ENCODE data around the gene ZBTB5.
"Not testable (repeated sequence)": the region's sequence is repeated elsewhere in the genome, so short reads cannot be mapped to it uniquely, and the experiment has no call there.

ZBTB5 gene, protein sequence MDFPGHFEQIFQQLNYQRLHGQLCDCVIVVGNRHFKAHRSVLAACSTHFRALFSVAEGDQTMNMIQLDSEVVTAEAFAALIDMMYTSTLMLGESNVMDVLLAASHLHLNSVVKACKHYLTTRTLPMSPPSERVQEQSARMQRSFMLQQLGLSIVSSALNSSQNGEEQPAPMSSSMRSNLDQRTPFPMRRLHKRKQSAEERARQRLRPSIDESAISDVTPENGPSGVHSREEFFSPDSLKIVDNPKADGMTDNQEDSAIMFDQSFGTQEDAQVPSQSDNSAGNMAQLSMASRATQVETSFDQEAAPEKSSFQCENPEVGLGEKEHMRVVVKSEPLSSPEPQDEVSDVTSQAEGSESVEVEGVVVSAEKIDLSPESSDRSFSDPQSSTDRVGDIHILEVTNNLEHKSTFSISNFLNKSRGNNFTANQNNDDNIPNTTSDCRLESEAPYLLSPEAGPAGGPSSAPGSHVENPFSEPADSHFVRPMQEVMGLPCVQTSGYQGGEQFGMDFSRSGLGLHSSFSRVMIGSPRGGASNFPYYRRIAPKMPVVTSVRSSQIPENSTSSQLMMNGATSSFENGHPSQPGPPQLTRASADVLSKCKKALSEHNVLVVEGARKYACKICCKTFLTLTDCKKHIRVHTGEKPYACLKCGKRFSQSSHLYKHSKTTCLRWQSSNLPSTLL

DNA sequence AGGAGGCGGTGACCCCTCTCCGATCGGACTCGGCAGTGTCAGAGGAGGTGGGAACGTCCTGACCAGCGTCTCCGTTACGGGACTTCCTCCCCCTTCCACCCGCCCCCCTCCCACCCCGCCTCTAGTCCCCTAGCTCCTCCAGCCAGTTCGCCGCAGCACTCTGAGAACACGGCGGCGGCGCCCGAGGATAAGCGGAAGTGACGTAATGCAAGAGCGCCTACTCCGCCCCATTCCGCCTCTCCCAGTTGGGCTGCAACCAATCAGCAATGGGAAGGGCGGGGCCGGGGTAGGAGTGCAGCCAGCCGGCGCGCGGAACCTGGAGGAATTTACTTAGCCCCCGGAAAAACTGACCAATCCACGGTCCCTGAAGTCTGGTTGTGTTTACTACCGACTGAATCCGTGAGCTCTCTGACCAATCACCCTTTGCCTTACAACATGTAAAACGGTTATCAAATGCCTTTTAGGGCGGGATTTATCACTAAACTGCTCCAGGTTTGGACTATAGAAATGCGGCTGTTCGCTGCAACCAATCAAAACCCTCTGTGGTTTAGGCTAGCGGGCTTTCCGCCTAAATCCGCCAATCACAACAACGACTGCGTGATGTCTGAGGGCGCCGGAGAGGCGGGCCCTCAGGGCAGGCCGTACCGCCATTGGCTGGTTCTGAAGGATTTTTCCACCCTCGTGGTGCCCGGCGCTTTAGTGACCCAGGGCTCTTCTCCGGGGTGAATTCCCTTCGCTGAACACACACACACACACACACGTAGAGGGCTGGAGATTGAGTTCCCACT, at the start of gene ZBTB5:
TSS of gene ZBTB5 (minus strand) at position 202 of the 788 bp plus-strand sequence. CDS start 22,899 bp downstream, outside the sequence.
- DNase-seq (ENCODE audit: low spot score): peak; percentile 95

DNA sequence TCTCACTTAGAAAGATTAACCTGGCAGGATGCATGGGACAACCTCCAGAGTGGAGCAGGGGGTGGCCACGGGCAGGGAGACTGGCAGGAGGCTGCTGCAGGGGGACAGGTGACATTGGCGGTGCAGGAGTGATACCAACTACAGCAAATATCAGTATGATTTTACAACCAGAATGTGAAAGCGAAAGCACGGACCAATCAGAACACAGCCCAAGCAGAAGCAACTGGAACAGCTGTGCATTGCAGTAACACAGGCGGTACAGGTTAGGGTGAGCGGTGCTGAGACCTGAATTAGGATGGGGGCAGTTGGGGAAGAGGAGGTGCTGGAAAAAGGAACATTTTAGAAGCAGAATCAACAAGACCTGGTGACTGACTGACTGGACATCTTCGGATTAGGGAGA, 49.7 kb upstream of the ZBTB5 start:
- no peak for DNase-seq (ENCODE audit: low spot score)

DNA sequence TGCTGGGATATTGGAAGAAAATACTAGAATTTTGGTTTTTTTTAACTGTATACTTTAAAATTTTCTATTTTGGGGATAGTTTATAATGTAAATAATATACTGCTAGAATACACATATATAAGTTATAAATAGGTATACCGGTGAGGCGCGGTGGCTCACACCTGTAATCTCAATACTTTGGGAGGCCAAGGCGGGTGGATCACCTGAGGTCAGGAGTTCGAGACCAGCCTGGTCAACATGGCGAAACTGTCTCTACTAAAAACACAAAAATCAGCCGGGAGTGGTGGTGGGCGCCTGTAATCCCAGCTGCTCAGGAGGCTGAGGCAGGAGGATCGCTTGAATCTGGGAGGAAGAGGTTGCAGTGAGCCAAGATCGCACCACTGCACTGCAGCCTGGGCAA, 49.2 kb upstream of the ZBTB5 start:
- not testable (repeated sequence) for DNase-seq (ENCODE audit: low spot score)

DNA sequence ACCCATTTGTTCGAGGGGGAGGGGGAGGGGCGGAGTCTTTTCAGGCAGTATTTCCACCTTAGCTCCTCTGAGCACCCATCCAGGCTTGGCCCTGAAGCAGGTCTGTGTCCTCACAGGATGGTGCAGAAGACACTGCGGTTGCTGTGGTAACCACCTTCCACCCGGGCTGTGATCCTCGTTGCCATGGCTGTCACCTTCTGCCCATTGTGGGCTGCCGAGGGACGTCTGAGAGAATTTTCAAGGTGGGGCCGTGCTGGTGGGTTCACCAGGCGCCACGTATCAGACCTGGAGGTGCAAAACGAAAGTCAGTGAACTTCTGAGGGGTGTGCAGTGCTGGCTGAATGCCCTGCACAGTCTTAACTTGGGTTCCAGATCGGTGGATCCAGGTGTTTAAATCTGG, 47.2 kb upstream of the ZBTB5 start:
- DNase-seq (ENCODE audit: low spot score): no peak

DNA sequence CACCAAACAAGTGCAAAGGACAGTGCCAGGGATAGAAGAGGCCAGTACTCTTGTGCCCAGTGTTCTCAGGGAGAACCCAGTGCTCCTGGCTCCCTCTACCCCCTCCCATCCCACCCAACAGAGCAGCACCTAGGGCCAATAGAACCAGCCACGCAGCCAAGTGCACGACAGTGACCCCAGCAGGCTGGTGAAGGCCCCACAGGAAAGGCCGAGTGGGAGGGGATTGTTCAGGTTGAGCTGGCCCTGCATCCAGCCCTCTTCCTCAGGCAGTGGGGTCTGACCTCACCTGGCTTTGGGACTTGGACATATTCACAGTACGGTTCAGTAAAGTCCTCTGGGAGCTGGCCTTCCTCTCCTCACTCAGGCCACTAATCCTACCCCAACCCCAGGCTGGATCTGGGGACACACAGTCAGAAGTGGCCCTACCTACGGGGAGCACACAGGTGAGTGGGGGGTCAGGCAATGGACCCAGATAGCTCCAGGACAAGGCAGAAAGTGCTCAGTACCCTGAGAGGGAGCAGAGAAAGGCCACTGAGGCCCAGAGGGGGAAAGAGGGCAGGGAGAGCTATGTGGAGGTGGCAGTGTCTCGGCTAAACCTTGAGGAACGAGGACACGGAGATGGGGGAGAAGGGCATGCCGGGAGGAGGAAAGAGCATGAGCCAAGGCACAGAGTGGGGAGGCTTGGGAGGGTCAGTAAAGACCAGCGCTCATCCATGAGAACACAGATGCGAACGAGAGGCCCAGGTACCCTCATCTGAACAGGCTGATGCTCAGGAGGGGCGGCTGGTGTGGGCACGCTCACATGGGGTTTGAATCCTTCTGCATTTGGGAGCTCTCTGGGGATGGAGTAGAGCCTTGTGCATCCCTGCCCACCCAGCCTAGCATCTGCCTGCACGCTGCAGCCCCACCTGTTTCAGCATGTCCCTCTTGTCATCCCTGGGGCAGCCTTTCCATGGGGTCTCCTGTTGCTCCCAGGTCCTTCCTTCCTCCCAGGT, 46.1 kb upstream of the ZBTB5 start:
- DNase-seq (ENCODE audit: low spot score): peak; percentile 68

DNA sequence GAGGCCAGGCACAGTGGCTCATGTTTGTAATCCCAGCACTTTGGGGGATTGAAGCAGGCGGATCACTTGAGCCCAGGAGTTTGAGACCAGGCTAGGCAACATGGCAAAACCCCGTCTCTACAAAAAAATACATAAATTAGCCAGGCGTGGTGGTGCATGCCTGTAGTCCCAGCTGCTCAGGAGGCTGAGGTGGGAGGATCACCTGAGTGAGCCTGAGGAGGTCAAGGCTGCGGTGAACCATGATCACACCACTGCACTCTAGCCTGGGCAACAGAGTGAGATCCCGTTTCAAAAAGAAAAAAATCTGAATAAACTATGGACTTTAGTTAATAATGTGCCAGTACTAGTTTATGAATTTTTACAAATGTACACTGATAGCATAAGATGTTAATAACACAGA, 44.8 kb upstream of the ZBTB5 start:
- not testable (repeated sequence) for DNase-seq (ENCODE audit: low spot score)

DNA sequence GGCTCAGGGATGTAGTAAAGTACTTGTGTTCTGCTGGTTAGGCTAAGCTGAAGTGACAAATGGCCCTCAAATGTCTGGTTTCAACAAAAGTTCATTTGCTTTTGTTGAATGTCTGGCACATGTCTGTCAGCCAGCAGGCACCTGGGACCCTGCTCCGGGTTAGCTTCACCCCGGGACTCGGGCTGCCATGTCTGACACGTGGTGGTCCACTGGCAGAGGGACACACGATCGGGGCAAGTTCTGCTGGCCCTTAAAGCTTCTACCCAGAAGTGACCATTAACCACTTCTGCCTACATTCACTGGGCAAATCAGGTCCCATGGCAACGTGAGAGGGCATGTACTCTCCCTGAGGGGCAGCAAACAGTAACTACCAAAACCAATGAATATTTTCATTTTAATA, 44.3 kb upstream of the ZBTB5 start:
- DNase-seq (ENCODE audit: low spot score): no peak

DNA sequence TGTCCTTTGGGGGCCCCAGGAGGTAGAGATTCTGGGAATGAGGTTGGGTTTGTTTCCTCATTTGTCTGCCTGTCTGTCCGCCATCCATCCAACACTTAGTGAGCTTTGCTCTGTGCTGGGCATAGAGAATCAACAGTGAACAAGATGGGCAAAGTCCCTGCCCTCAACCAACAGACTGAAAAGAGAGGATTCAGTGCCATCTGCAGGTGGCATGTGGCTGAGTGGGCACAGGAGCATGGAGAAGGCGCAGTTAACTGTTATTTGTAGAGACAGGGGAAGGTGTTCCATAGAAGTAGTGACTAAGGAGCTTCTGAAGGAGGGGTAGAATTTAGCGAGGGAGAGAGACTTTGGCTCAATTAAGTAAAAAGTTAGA, 43.6 kb upstream of the ZBTB5 start:
- DNase-seq (ENCODE audit: low spot score): no peak

DNA sequence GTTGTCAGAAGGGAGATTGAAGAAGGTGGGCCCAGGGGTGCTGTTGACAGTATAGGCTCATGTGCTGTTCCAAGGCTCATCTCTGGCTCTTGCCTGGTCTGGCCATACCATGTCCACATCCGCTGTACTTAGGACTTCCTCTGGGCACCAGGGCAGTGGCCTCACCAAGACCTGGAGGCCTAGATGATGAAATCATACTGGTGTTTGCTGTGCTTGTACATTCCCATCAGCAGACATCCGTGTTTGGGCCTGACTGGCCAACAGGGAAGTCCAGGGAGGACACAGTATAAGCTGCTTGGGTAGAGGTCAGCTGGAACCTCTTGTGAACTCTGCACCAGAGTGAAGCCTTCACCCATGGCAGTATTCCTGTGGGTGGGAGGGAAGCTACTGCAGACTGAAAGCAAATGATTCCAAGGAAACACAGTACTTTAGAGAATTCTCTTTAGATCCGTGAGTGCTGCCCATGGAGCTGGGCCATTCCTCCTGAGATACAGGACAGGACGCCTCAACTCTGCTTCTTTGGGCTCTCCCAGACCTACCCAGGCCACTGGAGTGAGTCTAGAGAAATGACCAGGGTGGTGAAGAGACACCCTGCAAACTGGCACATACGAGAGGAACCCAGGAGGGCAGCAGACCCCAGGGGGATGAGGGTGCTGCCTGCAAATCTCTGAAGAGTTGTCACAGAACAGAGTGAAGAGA, 43.0 kb upstream of the ZBTB5 start:
- DNase-seq (ENCODE audit: low spot score): no peak

DNA sequence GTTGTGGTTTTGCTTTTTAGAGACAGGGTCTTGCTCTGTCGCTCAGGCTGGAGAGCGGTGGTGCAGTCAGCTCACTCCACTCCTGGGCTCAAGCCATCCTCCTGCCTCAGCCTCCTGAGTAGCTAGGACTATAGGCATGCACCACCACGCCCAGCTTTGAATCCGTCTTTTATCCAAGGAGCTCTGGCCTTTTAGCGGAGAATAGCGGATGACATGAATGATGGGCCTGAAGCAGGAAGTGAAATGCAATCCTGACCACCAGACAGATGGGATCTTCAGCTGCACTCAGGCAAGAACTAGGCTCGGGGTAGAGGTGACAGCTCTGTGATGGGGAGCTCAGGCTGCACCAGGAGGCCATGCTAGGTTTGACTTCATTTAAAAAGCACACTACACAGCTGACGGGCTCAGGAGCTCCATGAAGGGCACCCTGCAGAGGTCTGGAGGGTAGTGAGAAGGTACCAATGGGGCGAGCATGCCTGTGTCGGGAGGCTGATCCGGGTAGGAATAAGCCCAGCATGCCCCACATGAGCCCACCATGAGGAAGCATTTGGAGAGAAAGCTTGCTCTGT, 42.4 kb upstream of the ZBTB5 start:
- DNase-seq (ENCODE audit: low spot score): no peak

DNA sequence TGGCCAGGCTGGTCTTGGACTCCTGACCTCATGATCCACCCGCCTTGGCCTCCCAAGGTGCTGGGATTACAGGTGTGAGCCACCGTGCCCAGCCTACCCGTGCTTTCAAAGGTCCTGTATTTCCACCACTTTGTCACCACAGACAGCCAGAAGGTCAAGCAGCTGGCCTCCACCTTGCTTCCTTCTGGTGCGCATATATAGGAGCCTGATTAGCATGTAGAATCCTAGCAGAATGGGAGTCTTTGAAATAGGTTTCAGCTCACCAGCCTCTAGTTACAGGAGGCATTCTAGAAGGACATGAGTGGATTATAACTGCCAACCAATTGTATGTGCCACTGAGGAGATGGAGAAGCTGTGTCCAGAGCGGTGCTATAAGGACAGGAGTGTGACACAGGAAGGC, 39.4 kb upstream of the ZBTB5 start:
- DNase-seq (ENCODE audit: low spot score): no peak

DNA sequence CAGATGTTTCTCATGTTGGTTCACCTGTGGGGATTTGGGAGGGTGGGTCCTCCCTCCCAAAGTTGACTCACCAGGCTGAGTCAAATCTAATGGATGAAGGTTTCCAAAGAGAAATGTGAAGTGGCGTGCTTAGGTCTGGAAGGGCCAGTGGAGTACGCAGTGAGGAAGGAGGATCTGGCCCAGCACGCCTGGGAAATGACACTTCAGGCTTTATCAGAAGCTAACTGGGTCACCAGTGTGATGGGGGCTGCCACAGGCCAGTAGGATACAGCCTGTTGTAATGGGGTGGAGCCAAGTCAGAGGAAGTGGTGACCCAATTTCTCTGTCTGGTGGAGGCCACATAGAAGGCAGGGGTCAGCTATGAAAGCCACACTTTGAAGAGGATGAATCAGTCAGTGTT, 38.5 kb upstream of the ZBTB5 start:
- DNase-seq (ENCODE audit: low spot score): no peak

DNA sequence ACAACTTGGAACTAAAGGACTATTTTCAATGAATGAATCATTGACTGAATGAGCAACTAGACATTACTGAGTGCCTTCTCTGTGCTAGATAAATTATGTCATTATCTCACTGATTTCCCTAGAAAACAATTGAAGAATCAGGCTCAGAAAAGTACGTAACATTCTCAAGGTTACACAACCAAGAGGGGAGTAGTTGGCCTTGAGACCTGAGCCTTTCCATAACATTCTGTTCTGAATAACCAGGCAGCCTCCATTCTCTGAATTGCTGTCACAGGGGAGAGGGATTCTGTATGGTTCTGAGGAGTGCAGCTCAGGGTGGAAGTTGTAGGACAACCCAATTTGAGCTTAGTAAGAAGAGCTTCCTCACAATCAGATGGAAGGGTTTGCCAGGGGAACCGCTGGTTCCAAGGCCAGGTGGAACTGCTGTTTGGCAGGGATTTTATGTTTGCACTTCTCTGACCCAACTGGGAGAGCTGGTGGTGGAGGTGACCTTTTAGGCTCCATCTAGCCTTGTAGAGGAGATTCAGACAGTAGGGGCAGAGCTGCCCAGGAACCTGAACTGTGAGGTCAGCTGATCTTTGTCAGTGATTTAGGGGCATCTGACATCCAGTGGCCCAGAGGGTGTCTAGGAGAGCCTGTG, 36.8 kb upstream of the ZBTB5 start:
- no peak for DNase-seq (ENCODE audit: low spot score)

DNA sequence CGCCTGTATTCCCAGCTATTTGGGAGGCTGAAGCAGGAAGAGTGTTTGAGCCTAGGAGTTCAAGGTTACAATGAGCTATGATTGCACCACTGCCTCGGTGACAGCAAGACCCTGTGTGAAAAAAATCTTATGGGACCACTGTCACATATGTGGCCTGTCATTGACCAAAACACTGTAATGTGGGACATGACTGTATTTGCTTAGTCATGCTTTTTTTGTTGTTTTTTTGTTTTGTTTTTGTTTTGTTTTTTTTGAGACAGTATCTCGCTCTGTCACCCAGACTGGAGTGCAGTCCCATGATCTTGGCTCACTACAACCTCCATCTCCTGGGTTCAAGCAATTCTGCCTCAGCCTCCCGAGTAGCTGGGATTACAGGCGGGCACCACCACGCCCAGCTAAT, 34.0 kb upstream of the ZBTB5 start:
- DNase-seq (ENCODE audit: low spot score): no peak

DNA sequence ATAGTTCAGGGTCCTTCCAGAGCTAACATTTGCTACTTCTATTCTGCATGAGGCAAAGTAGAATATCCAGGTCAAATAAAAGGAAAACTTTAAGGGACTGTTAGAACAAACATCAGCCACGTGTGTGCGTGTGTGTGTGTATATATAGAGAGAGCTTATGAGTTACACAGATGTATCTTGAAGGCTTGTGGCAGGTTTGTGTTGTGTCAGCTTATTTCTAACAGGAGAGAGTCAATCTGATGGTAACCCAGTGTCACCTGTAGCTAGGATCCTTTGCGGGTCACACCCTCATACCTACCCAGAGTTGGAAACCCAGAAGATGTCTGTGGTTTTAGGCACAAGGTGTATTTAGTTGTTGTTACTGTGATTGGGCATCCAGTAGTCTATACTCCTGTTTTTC, 33.2 kb upstream of the ZBTB5 start:
- DNase-seq (ENCODE audit: low spot score): no peak

DNA sequence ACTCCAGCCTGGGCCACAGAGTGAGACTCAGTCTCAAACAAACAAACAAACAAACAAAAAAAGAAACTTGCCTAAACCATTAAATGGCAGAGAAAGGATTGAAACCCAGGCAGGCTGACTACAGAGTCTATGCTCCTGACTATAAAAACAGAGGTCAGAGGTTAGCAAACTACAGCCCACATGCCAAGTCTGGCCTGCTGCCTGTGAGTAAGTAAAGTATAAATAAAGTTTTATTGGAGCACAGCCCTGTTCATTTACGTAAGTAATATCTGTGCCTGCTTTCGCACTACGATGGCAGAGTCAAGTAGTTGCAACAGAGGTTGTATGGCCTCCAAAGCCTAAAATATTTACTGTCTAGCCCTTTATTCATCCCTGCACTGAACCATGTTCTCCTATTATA, 32.1 kb upstream of the ZBTB5 start:
- no peak for DNase-seq (ENCODE audit: low spot score)

DNA sequence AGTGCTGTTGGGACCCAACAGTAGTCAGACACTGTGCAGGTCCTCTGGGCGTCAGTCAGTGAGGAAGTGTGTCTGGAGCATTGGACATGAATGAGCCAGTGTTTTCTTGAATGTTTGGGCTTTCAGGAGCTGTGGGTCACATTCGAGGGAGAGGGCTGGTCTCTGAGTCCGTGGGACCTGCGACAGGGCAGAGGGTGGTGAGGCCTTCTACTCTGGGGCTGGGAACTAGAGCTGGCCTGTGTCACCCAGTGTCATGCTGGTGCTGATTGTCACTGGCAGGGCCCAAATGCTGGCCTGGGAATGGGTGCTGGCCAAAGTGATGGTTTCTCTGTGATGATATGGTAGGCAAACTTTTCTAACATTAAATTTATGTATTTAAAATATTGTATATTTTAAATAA, 30.8 kb upstream of the ZBTB5 start:
- no peak for DNase-seq (ENCODE audit: low spot score)

DNA sequence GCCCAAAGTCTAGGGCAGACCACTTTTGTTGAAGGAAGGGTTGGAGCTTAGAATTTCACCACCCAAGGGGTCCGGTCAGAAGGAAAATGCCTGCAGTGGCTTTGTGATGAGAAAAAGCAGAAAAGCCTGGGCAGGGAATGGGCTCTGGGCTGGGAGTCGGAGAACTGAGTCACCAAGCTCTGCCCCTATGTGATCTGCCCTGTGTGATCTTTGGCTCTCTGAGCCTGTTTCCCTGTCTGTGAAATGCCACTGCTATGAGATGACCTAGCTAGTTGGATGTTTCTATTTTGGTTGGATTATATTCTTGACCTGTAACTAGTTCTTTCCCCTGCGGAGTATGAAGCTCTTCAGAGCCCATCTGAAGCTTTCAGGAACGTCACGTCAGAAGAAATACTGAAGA, 30.3 kb upstream of the ZBTB5 start:
- no peak for DNase-seq (ENCODE audit: low spot score)

DNA sequence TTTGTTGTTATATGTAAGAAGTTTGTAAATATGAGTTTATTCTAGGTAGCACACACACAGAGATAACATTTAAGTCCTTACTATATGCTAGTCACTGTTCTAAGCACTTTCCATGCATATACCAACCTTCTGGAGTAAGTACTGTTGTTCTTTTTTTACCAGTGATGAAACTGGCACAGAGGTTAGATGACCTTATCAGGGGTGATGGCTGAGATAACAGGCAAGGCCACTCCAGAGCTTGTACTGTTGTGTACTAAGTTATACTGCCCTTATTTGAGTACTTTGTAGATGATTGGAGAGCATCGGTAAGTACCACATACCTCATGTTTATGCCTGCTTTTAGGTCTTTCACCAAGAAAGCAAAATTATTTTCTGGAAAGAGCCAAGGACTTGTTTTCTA, 26.7 kb upstream of the ZBTB5 start:
- no peak for DNase-seq (ENCODE audit: low spot score)

Measured in D341Med (cell line).